GM11168 (cell line): ENCODE measurements around the gene PHIP.

ENCODE experiments used
- in situ Hi-C: fragments of 300-500 bp; cut with MboI; formaldehyde crosslinking; loops from one replicate; pipeline ENCODE4 v1.12.0; 2022; ENCODE audit warnings: low sequenced_read_pairs; ENCODE audit not compliant: unreplicated experiment

Gene PHIP

GRCh38 chr6:79071547-79071946 is 6.5 kb downstream of the PHIP start:
- in situ Hi-C loops: no loop called here

- in situ Hi-C loops: no loop called here
These were observed 7.7 kb downstream of the PHIP start for GRCh38 chr6:79070206-79070825.

GRCh38 chr6:79066828-79067227 is 11.2 kb downstream of the PHIP start:
- in situ Hi-C loops: no loop called here

GRCh38 chr6:79066330-79066729 is 11.7 kb downstream of the PHIP start:
- in situ Hi-C loops: no loop called here

- in situ Hi-C loops: no loop called here
These were observed 12.8 kb downstream of the PHIP start for GRCh38 chr6:79065232-79065631.

- in situ Hi-C loops: no loop called here
These were observed 13.4 kb downstream of the PHIP start for GRCh38 chr6:79064635-79065034.

GRCh38 chr6:79062708-79063107 is 15.3 kb downstream of the PHIP start:
- in situ Hi-C loops: no loop called here

- in situ Hi-C loops: no loop called here
These were observed 20.3 kb downstream of the PHIP start for GRCh38 chr6:79057746-79058145.

GRCh38 chr6:79056226-79056625 is 21.8 kb downstream of the PHIP start:
- in situ Hi-C loops: no loop called here

GRCh38 chr6:79048611-79049010 is 29.4 kb downstream of the PHIP start:
- in situ Hi-C loops: no loop called here

- in situ Hi-C loops: no loop called here
These were observed 31.0 kb downstream of the PHIP start for GRCh38 chr6:79047072-79047471.

GRCh38 chr6:79045966-79046365 is 32.1 kb downstream of the PHIP start:
- in situ Hi-C loops: no loop called here

GRCh38 chr6:79042799-79043126 is 35.3 kb downstream of the PHIP start:
- in situ Hi-C loops: no loop called here

GRCh38 chr6:79042088-79042798 is 35.8 kb downstream of the PHIP start:
- in situ Hi-C loops: no loop called here

GRCh38 chr6:79040083-79040482 is 38.0 kb downstream of the PHIP start:
- in situ Hi-C loops: no loop called here

- in situ Hi-C loops: no loop called here
These were observed 40.0 kb downstream of the PHIP start for GRCh38 chr6:79038061-79038460.

GRCh38 chr6:79034865-79035264 is 43.2 kb downstream of the PHIP start:
- in situ Hi-C loops: no loop called here

GRCh38 chr6:79033279-79033678 is 44.8 kb downstream of the PHIP start:
- in situ Hi-C loops: no loop called here

GRCh38 chr6:79031821-79032590 is 46.0 kb downstream of the PHIP start:
- in situ Hi-C loops: no loop called here

GRCh38 chr6:79030511-79030910 is 47.5 kb downstream of the PHIP start:
- in situ Hi-C loops: no loop called here

GRCh38 chr6:79030023-79030422 is 48.0 kb downstream of the PHIP start:
- in situ Hi-C loops: no loop called here
